GM18502 (cell line): Measurements from ENCODE around the gene JMJD1C.
"Not testable (repeated sequence)": the region's sequence is repeated elsewhere in the genome, so short reads cannot be mapped to it uniquely, and the experiment has no call there.

Experiments used
- ATAC-seq: cut with Tn5 transposase; IDR thresholded peaks from one replicate; pipeline ENCODE4 v1.9.1; 2021; ENCODE audit warnings: mild to moderate bottlenecking; ENCODE audit not compliant: unreplicated experiment, poor library complexity

JMJD1C gene

GRCh38 chr10:63154546-63155387, 311.0 kb downstream of the JMJD1C start:
- no peak for ATAC-seq

GRCh38 chr10:63153868-63154545, 311.8 kb downstream of the JMJD1C start:
- ATAC-seq = not testable (repeated sequence)

- ATAC-seq = no peak
Measured at GRCh38 chr10:63150745-63151144, 315.0 kb downstream of the JMJD1C start.

GRCh38 chr10:63146503-63146902, 319.3 kb downstream of the JMJD1C start:
- no peak for ATAC-seq

GRCh38 chr10:63145782-63146181, 320.0 kb downstream of the JMJD1C start:
- ATAC-seq = peak; percentile 80

- ATAC-seq = no peak
Measured at GRCh38 chr10:63143987-63144386, 321.8 kb downstream of the JMJD1C start.

GRCh38 chr10:63142136-63142535, 323.6 kb downstream of the JMJD1C start:
- ATAC-seq = no peak

- no peak for ATAC-seq
Measured at GRCh38 chr10:63140077-63140476, 325.7 kb downstream of the JMJD1C start.

- no peak for ATAC-seq
Measured at GRCh38 chr10:63137306-63137705, 328.5 kb downstream of the JMJD1C start.

- no peak for ATAC-seq
Measured at GRCh38 chr10:63133821-63134557, 331.8 kb downstream of the JMJD1C start.

- ATAC-seq = peak; percentile 97
Measured at GRCh38 chr10:63133056-63133820, 332.5 kb downstream of the JMJD1C start, which contains the start of gene NRBF2. Gene NRBF2 (plus strand): TSS chr10:63133328. CDS start chr10:63133471, 143 bp downstream.

GRCh38 chr10:63132651-63133055, 333.1 kb downstream of the JMJD1C start:
- ATAC-seq = no peak

- no peak for ATAC-seq
Measured at GRCh38 chr10:63129888-63130287, 335.9 kb downstream of the JMJD1C start.

- no peak for ATAC-seq
Measured at GRCh38 chr10:63128443-63128842, 337.3 kb downstream of the JMJD1C start.

- no peak for ATAC-seq
Measured at GRCh38 chr10:63125459-63125858, 340.3 kb downstream of the JMJD1C start.

- no peak for ATAC-seq
Measured at GRCh38 chr10:63123727-63124362, 341.9 kb downstream of the JMJD1C start.

GRCh38 chr10:63120554-63120953, 345.2 kb downstream of the JMJD1C start:
- ATAC-seq = no peak

- ATAC-seq = no peak
Measured at GRCh38 chr10:63119041-63119440, 346.7 kb downstream of the JMJD1C start.
